Smooth muscle cell (in vitro differentiated cells): ENCODE results near the gene ALOXE3. TPM values are rescaled to one million over a fixed set of nuclear protein-coding genes. Genes with fewer than 3 reads are reported as not detected.

Experiments
- DNase-seq: peaks from one replicate; lab custom pipeline; 2025; ENCODE audit not compliant: unreplicated experiment; lab: John Stamatoyannopoulos, UW
- H2AFZ ChIP-seq: fragments of 200-600 bp; sonication (generic); 2 replicates; pipeline ENCODE4 v1.6.0; 2016; ENCODE audit warnings: antibody characterized with exemption, low read depth, mild to moderate bottlenecking
- H3F3A ChIP-seq: fragments of 200-600 bp; sonication (generic); 2 replicates; pipeline ENCODE4 v1.6.0; 2017; ENCODE audit warnings: antibody characterized with exemption, low read depth
- H3K27ac ChIP-seq: fragments of 200-600 bp; sonication (generic); 2 replicates; pipeline ENCODE4 v1.5.1; 2016; ENCODE audit warnings: low read depth, mild to moderate bottlenecking
- H3K27me3 ChIP-seq: fragments of 200-600 bp; sonication (generic); 2 replicates; pipeline ENCODE4 v1.6.1; 2016; ENCODE audit warnings: low read depth, mild to moderate bottlenecking
- H3K36me3 ChIP-seq: fragments of 200-600 bp; sonication (generic); 2 replicates; pipeline ENCODE4 v1.5.1; 2016; ENCODE audit warnings: low read depth
- H3K4me1 ChIP-seq: fragments of 200-600 bp; sonication (generic); 2 replicates; pipeline ENCODE4 v1.5.1; 2016; ENCODE audit warnings: low read depth
- H3K4me2 ChIP-seq: fragments of 200-600 bp; sonication (generic); 2 replicates; pipeline ENCODE4 v1.6.0; 2016; ENCODE audit warnings: mild to moderate bottlenecking
- H3K4me3 ChIP-seq: fragments of 200-600 bp; sonication (generic); 2 replicates; pipeline ENCODE4 v1.5.1; 2016; ENCODE audit warnings: mild to moderate bottlenecking
- H3K79me2 ChIP-seq: fragments of 200-600 bp; sonication (generic); 2 replicates; pipeline ENCODE4 v1.6.0; 2016; ENCODE audit warnings: low read depth, mild to moderate bottlenecking
- H3K9ac ChIP-seq: fragments of 200-600 bp; sonication (generic); 2 replicates; pipeline ENCODE4 v1.6.0; 2016; ENCODE audit warnings: low read depth
- H3K9me3 ChIP-seq: fragments of 200-600 bp; sonication (generic); replicated peaks from 2 replicates; pipeline ENCODE4 v1.5.1; 2016; ENCODE audit warnings: low read depth
- H4K20me1 ChIP-seq: fragments of 200-600 bp; sonication (generic); 2 replicates; pipeline ENCODE4 v1.6.0; 2016; ENCODE audit warnings: low read depth
- CTCF ChIP-seq: fragments of 200-600 bp; sonication (generic); IDR thresholded peaks from 2 replicates; pipeline ENCODE4 v1.5.1; 2017; ENCODE audit warnings: borderline replicate concordance, mild to moderate bottlenecking, antibody characterized with exemption; ENCODE audit not compliant: insufficient read depth, poor library complexity, severe bottlenecking
- WGBS: methylation state at CpG from one replicate; pipeline ENCODE4 v1.1.7; 2016; ENCODE audit warnings: low lambda C conversion rate; 5-methylcytosine and 5-hydroxymethylcytosine counted together
- polyA plus RNA-seq: library from polyadenylated mRNA; unstranded; fragments of >200 nt; fragmentation: Nextera tagmentation; extraction: Ambion mirVana; gene quantifications from 2 replicates; pipeline ENCODE4 v1.2.1, GENCODE V29; 2016
- total RNA-seq: library from RNA; depleted of rRNA; stranded (reverse); fragments of >200 nt; gene quantifications from 2 replicates; pipeline ENCODE4 v1.2.3, GENCODE V29; 2014

Gene ALOXE3
- total and polyA plus RNA-seq, 2 experiments from 2014 or later, result 0.25 to 1.7 TPM

GRCh38 chr17:8119581-8120519, 1.5 kb upstream of the ALOXE3 start:
- Histone ChIP-seq H3K9me3 (no peaks in the 10 kb centered on the region), H3K4me1 (peaks cover 18% of the 10 kb centered on the region), H4K20me1 (peaks cover 9% of the 10 kb centered on the region), H3K4me2 (peak overlapping the region; percentile 92), H3K9ac (no peak overlapping the region), H2AFZ (peak overlapping the region; percentile 3), H3K4me3 (peak overlapping the region; percentile 59), H3K27ac (peak overlapping the region; percentile 89), H3F3A (peaks cover 13% of the 10 kb centered on the region), H3K79me2 (no peaks in the 10 kb centered on the region), H3K27me3 (peaks cover 56% of the 10 kb centered on the region), H3K36me3 (no peaks in the 10 kb centered on the region)
- DNase-seq, result peak; percentile 57
- no peak for TF ChIP-seq CTCF
- under 1% methylated on average over 28 of the region's 28 CpGs for WGBS

DNA sequence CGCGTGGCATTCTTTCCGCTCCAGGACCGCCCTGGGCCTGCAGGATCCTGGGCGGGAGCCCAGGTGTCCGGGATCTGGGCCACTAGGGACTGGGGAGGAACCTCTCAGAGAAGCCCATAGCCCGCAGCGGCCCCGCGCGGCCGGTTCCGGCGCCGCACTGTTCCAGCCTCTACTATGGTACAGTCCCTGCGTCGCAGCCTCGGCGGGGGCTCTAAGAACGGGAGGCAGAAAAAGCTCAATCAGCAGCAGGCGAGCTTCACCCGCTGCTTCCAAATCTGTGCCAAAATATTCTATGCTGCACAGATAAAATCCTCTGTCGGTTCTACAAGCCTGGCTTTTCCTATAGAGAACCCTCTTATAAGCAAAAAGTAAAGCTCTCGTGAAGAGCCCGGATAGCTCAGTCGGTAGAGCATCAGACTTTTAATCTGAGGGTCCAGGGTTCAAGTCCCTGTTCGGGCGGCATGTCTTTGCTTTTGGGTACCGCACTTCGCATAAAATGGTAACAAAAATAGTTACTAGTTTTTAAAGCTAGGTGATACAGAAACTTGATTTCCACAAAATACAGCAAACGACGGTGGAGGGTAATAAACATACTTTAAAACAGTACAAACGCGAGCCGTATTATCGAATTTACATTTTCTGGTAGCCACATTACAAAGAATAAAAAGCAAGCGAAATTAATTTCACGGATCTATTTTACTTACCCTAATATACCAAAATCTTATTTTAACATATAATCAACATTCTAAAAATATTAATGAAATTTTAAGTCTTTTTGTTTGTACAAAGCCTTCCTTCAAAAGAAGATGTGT, 661 bp upstream of the ALOXE3 start:
- peak; percentile 66 for TF ChIP-seq CTCF
- Histone ChIP-seq H3K36me3 (no peaks in the 10 kb centered on the region), H3K9ac (peak overlapping the region; percentile 83), H3K4me3 (peak overlapping the region; percentile 59), H4K20me1 (peaks cover 9% of the 10 kb centered on the region), H3K27me3 (peaks cover 57% of the 10 kb centered on the region), H3K4me2 (peak overlapping the region; percentile 92), H3K79me2 (no peaks in the 10 kb centered on the region), H3K27ac (peak overlapping the region; percentile 89), H3K4me1 (peaks cover 9% of the 10 kb centered on the region), H3K9me3 (no peaks in the 10 kb centered on the region), H3F3A (peaks cover 13% of the 10 kb centered on the region), H2AFZ (no peak overlapping the region)
- WGBS, result under 1% methylated on average over 38 of the region's 38 CpGs
- peak; percentile 68 for DNase-seq

DNA sequence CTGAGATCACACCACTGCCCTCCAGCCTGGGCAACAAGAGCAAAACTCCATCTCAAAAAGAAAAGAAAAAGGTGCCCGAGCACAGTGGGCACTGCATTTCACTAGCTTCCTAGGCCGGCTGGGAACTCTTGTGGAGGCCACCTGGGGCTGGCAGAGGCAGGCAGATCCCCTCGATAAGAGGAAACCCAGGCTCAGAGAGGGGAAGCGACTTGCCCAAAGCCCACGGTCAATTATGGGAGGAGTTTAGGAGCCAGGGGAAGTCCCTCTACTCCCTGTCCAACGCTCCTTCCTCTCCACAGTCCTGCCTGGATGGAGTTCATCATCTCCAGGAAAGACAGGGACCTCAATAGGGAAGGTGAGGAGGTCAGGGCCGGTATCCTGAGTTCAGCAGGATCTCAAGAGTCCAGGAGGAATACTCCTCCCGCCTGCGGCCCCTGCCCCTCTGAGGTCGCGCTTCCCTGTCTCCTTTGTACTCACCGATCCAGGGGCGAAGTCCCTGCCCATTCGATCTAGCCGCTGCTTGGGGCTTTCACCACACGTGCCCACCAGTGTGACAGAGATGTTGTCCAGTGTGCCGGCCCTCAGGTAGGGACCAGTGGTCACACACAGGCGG, 841 bp downstream of the ALOXE3 start:
- Histone ChIP-seq H3K27me3 (peaks cover 57% of the 10 kb centered on the region), H3K9ac (peak overlapping the region; percentile 83)
- 16% methylated on average over 18 of the region's 18 CpGs for WGBS

More for the DNA sequence above, 841 bp downstream of the ALOXE3 start:
- no peaks in the 10 kb centered on the region for H3K79me2 ChIP-seq
- peaks cover 9% of the 10 kb centered on the region for H4K20me1 ChIP-seq
- no peaks in the 10 kb centered on the region for H3K9me3 ChIP-seq
- peak overlapping the region; percentile 59 for H3K4me3 ChIP-seq
- no peak for TF ChIP-seq CTCF
- H3K27ac ChIP-seq, result peak overlapping the region; percentile 89
- no peak for DNase-seq
- H3F3A ChIP-seq, result peaks cover 13% of the 10 kb centered on the region
- H3K4me2 ChIP-seq, result peak overlapping the region; percentile 92
- peak overlapping the region; percentile 68 for H2AFZ ChIP-seq
- no peaks in the 10 kb centered on the region for H3K4me1 ChIP-seq
- H3K36me3 ChIP-seq, result no peaks in the 10 kb centered on the region
